ENCODE data around the gene BCORL1. TPM values are rescaled to one million over a fixed set of nuclear protein-coding genes. Genes with fewer than 3 reads are reported as not detected.
A peak's percentile ranks its signal among the peaks of the same experiment; 100 is the strongest.

The BCORL1 gene
- total and polyA plus RNA-seq, 2 of the 8 experiments (the other 6 are each of a cell fraction or from before 2014, with no cell fraction given): 1.4 to 6.2 TPM

DNA sequence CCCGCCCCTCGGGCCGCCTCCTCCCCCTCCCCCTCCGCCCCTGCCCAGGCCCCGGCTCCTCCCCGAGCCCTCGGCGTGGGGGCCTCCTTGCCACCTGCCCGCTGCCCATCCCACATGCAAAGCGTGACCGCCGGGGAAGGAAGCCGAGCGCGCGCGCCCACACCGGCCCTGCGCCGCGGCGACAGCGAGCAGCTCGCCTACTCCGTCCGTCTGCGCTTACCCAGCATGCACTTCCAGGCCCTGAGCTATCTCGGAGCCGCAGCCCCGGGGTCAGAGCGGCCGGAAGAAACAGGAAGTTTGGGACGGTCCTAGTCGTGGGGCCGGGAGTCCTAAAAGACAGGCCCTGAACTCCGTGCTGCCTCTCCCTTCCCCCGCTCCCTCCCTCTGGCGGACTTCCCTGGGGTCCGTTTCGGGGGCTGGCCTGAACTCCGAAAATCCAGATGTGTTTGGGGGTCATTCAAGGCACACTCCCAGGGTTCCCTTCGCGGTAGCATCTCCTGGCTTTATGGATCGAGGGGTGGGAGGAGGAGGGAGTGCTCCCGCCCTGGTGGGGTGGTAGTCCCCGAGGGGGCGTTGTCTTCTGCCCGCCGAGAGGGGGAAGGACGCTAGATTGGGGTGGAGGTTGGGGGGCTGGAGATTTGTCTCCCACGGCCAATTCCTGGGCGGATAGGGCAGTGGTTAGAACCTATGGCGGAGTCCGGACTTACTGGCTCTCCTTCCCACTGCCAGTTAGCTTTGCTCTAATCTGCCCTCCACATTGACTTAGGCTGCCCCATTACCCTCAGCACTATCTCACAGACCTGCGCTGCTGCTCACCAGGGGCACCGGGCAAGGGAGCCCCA is 25.0 kb upstream of the BCORL1 start (continued):
- TF ChIP-seq KDM4A (IDR thresholded peaks at IDR 0.05; ENCODE audit: low read depth, low read length, severe bottlenecking): peak; percentile 12
- no peak for TF ChIP-seq KDM5A (IDR thresholded peaks at IDR 0.05; ENCODE audit: low read length)
- no peak for TF ChIP-seq CHD2 (IDR thresholded peaks at IDR 0.05; ENCODE audit: low read length)
- TF ChIP-seq POLR2A (IDR thresholded peaks at IDR 0.05; ENCODE audit: control extremely low read depth in 1 of 2, low read depth in 2 of 2, low read length in 2 of 2): no peak
- TF ChIP-seq EGR1 (IDR thresholded peaks at IDR 0.05; ENCODE audit: borderline replicate concordance, low read depth, low read length): no peak
- TF ChIP-seq RNF2 (IDR thresholded peaks at IDR 0.05; ENCODE audit: borderline replicate concordance, low read depth, low read length, missing control alignments, poor library complexity, severe bottlenecking): peak; percentile 47
- no peak for TF ChIP-seq PHF8 (conservative IDR thresholded peaks at IDR 0.05; ENCODE audit: low read depth, low read length)
- TF ChIP-seq RXRA (IDR thresholded peaks at IDR 0.05; ENCODE audit: insufficient read depth, low read depth, low read length): no peak
- no peak for TF ChIP-seq TEAD4 (IDR thresholded peaks at IDR 0.05; ENCODE audit: low read depth, low read length)
- TF ChIP-seq TCF12 (IDR thresholded peaks at IDR 0.05; ENCODE audit: low read depth, low read length): no peak
- TF ChIP-seq JUND (IDR thresholded peaks at IDR 0.05; ENCODE audit: low read length): no peak
- TF ChIP-seq TAF1 (IDR thresholded peaks at IDR 0.05; ENCODE audit: low read depth, low read length): no peak
- TF ChIP-seq SP4 (IDR thresholded peaks at IDR 0.05; ENCODE audit: low read length): no peak
- TF ChIP-seq FOSL1 (IDR thresholded peaks at IDR 0.05; ENCODE audit: insufficient read depth, low read depth, low read length): no peak
- TF ChIP-seq SP1 (IDR thresholded peaks at IDR 0.05; ENCODE audit: low read depth, low read length): no peak
- TF ChIP-seq CBX8 (IDR thresholded peaks at IDR 0.05; ENCODE audit: borderline replicate concordance, low read depth, low read length): no peak
- TF ChIP-seq RBBP5 (IDR thresholded peaks at IDR 0.05; ENCODE audit: borderline replicate concordance, low read depth, low read length): peak; percentile 77
- TF ChIP-seq CEBPB (IDR thresholded peaks at IDR 0.05; ENCODE audit: low read depth, low read length): no peak
- no peak for TF ChIP-seq EZH2 (IDR thresholded peaks at IDR 0.05; ENCODE audit: low read depth, low read length, severe bottlenecking)
- TF ChIP-seq SUZ12 (IDR thresholded peaks at IDR 0.05; ENCODE audit: low read length): 0 out of 2 replicates have a peak, but pooled peaks have one; percentile 2
- no peak for TF ChIP-seq CTBP2 (IDR thresholded peaks at IDR 0.05; ENCODE audit: borderline replicate concordance, insufficient read depth, insufficient read length, low read length)
